HG03135 (cell line): ENCODE results near the gene ZNF567.
"Not testable (repeated sequence)": the region's sequence is repeated elsewhere in the genome, so short reads cannot be mapped to it uniquely, and the experiment has no call there.

Experiments used
- ATAC-seq: cut with Tn5 transposase; IDR thresholded peaks from one replicate; pipeline ENCODE4 v1.9.1; 2021; ENCODE audit warnings: mild to moderate bottlenecking, moderate library complexity; ENCODE audit not compliant: unreplicated experiment

Gene ZNF567

DNA sequence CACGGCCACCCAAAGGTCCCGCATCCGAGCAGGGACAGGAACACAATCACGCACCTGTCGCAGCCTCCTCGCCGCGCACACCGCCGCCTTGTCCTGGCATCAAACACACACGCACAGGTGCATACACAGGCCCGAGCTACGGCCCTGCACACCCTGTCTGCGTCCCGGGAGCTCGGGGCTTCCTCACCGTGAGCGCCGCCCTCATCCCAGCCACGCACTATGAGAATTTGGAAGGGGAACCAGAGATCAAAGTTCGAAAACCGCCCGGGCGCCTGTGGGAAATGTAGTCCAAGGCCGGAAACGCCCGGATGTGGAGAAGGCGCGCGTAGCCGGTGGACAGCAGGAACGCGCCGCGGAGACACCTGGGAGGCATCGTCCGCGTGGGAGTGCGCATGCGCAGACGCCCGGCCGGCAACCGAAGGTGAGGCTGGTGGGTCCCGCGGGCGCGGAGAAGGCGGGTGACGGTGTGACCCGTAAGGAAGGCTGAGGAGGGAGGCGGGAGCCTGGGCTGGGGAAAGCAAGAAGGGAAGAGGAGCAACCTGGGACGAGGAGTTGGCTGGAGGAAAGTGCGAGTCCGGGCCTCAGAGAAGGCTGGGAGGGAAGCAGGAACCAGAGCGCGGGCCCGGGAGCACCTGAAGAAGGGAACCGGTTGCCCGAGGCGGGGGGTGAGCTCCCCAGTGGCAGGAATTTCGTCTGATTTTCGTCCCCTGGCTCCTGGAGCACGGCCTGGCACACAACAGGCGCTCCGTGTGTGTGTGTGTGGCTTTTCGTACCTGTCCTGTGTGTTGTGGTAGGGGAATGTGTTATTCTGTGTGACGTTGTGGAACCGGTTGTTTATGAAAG lies at the start of gene ZNF567:
Gene ZNF567, plus strand, starts transcription at position 399 of the 843 bp plus-strand sequence. CDS start 7,256 bp downstream, outside the sequence.
- peak; percentile 88 for ATAC-seq

DNA sequence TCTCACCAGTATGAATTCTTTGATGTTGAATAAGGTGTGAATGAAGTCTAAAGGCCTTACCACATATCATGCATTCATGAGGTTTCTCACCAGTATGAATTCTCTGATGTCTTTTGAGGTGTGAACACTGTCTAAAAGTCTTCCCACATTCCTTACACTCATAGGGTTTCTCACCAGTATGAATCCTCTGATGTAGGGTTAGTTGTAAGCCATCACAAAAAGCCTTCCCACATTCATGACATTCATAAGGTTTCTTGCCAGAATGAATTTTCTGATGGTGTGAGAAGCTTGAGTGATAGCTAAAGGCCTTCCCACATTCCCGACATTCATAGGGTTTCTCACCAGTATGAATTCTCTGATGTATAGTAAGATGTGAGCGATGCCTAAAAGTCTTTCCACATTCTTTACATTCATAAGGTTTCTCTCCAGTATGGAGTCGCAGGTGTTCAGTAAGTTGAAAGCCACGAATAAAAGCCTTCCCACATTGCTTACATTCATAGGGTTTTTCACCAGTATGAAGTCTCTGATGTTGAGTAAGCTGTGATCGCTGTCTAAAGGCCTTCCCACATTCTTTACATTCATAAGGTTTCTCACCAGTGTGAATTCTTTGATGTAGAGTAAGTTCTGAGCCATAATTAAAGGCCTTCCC lies 48.4 kb upstream of the ZNF567 start:
- ATAC-seq = no peak

DNA sequence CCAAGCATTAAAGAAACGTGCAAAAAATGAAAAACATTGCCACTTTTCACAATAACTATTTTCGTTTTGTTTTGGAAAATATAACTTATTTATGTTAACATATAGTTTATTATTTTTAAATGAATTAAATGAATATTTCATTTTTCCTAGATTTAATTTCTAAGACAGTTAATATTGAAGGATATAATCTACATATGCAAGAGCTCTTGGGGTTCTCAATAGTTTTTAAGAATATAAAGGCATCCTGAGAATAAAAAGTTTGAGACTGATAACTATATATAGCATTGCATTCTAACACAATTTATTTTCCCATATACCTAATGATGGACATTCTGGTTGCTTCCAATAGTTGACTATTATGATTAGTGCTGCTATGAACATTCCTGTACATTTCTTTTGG lies 40.7 kb upstream of the ZNF567 start:
- no peak for ATAC-seq

DNA sequence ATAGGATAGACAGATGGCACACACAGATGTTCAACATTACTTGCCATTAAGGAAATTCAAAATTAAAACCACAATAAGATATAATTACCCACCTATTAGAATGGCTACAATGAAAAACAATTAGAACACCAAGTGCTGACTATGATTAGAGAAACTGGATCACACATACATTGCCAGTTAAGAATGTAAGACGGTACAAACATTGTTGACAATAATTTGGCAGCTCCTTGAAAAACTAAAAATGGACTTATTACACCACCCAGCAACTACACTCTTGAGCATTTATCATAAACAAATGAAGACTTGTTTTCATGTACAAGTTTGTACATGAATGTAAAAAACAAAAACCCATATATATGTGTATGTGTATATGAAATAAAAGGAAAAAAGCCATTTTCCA lies 34.5 kb upstream of the ZNF567 start:
- no peak for ATAC-seq

DNA sequence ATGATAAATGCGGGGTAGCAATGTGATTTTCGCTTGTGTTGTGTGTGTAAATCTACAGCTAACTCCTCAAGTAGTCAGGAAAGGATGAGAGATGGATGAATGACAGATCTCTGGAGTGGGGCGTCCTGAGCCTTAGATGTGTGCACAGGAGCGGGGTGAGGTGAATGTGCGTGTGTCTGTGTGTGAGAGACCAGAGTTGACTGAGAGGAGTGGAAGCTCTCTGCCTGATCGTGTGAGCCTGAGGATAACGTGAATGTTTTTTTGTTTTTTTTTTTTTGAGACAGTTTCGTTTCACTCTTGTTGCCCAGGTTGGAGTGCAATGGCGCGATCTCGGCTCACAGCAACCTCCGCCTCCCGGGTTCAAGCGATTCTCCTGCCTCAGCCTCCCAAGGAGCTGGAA lies 21.6 kb upstream of the ZNF567 start:
- no peak for ATAC-seq

DNA sequence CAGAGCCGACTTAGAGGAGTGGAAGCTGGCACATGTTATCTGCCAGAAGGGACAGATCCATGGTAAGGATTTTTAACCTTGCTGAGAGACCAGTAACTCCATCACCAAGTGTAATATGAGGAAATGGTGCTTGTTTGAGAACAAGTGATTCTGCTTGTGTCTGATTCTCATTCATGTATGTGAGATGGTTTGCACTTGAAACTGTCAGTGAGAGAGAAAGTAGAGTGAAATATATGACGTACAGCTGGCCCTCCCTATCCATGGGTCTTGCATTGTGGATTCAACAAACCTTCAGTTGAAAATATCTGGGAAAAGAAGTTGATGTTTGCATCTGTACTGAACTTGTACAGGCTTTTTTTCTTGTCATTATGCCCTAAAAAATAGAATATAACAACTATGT lies 18.8 kb upstream of the ZNF567 start:
- ATAC-seq = no peak

DNA sequence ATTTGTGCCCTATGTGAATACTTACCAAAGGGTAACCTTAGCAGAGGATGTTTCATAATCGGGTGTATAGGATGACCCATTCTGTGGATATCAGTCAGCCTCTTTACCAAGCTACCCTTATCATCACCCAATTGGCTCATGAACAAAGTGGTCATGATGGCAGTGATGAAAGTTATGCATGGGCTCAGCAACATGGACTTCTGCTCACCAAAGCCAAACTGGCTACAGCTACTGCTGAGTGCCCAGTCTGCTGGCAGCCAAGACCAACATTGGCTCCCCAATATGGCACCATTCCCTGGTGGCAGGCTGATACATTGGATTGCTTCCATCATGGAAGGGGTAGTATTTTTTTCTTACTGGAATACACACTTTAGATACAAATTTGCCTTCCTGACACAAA lies 15.0 kb upstream of the ZNF567 start:
- ATAC-seq = no peak

DNA sequence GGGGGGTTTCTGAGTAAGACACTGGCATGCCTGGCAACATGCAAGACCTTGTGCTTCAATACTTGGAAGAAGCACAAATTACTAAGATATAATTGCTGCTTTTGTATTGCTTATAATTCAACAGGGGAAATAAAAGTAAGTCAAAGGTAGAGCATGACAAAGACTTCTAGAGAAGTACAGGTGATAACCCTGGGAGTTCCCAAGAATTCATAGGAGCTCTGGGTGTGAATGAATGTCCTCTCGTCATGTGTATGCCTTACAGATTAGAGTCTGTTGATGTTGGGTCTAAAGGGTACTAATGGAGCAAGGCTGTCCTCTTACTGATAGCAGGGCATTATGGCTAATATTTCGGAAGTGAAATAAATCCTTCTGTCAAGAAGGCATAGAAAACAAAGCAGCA lies 13.2 kb upstream of the ZNF567 start:
- no peak for ATAC-seq

DNA sequence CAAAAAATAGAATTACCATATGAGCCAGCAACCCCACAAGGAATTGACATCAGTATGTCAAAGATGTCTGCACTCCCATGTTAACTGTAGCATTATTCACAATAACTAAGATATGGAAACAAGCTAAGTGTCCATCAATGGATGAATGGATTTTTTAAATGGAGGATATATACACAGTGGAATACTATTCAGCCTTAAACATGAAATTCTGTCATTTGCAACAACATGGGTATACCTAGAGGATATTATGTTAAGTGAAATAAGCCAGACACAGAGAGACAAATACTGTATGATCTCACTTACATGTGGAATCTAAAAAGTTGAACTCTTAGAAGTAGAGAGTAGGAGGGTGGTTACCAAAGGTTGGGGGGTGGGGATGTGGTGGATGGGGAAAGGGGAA lies 8.0 kb upstream of the ZNF567 start:
- no peak for ATAC-seq

DNA sequence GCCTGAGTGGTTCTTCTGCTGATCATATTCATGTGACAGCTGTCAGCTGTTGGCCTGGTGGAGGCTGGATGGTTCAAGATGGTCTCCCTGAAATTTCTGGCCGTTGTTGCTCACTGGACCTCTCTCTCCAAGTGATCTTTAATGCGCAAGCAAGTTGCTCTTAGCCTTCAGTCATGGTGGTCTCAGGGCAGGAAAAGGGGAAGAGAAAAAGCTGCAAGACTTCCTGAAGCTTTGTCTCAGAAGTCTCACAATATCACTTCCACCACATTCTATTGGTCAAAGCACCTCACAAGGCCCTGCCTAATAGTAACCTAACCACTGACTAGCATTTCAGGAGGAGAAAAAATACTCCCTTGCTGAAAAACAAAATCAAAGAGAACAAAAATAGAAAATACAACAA lies 1.6 kb upstream of the ZNF567 start:
- no peak for ATAC-seq

DNA sequence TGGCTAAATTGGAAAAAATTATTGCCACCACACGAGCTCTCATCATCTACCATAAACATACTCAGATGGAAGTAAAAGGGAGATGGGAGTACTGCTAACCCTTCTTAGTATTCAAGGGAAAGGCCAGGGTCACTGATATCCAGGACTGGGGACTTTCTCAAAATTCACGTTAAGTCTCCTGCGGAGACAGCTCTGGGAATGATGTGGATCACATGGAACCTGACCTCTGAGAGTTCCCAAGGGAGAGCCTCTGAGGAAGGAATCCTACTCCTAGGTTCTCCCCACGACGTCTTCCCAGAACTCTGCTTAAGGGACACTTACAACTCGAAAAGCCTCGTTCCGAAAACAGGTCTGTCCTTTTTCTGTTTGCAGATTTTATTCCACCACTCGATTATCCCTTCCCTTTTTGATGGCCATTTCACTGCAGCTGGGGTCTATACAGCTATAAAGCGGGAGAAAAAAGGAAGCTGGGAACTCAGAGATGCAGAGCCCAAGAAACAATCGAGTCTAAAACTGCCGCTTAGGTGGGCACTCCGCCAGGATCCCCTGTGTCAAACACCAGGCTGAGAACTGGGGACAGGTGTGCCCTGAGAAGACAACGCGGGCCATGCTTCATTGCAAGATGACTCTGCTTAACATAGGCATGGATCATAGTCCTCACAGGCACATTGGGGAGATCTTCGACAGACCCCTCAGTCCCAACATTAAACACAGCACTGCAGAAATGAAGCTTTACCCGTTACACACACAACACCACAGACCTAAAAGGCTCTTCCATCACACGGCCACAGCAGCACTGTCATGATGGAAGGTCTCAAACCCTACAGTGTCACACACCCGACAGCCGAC lies 823 bp upstream of the ZNF567 start:
- no peak for ATAC-seq

DNA sequence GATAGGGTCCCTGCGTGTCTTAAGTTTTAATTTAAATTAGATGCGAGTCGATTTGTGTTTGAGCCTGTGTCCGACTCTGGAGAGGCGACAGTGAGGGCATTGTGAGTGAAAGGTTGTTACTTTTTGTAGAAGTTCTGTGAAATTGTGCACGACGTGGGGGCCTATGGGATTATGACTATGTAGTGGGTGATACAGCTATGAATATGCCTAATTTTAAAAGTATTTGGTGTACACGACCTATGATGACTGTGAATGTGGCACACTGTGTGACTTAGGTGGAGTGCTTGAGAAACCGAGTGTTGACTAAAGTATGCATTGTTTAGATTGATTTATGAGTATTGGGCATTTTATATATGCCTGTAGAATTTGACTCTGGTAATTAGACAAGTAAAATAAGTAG lies 646 bp downstream of the ZNF567 start:
- ATAC-seq = no peak

DNA sequence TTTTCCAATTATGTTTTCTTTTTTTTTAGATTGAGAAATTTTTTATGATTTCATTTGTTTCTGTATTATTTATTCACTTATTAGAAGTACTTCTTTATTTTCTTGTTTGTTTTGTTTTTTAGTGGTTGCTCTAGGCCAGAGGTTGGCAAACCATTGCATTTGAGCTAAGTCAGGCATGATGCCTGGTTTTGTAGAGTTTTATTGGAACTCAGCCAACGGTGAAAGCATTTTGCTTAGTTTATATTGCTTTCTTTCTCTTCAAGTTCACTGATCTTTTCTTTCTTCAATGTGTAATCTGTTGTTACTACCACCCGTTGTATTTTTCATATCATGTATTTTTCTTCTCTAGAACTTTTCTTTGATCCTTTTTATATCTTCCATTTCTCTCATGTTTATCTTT lies 19.7 kb downstream of the ZNF567 start:
- no peak for ATAC-seq

DNA sequence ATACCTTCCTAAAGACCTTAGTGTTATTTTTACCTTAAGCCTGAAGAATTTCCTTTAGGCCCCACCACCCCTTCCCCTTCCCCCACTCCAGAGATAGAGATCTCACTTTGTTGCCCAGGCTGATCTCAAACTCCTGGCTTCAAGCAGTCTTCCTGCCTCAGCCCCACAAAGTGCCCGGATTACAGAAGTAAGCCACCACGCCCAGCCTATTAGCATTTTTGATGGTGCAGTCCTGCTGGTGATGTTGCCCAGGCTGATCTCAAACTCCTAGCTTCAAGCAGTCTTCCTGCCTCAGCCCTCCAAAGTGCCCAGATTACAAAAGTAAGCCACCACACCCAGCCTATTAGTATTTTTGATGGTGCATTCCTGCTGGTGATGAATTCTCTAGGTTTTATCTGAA lies 22.0 kb downstream of the ZNF567 start:
- ATAC-seq = no peak

DNA sequence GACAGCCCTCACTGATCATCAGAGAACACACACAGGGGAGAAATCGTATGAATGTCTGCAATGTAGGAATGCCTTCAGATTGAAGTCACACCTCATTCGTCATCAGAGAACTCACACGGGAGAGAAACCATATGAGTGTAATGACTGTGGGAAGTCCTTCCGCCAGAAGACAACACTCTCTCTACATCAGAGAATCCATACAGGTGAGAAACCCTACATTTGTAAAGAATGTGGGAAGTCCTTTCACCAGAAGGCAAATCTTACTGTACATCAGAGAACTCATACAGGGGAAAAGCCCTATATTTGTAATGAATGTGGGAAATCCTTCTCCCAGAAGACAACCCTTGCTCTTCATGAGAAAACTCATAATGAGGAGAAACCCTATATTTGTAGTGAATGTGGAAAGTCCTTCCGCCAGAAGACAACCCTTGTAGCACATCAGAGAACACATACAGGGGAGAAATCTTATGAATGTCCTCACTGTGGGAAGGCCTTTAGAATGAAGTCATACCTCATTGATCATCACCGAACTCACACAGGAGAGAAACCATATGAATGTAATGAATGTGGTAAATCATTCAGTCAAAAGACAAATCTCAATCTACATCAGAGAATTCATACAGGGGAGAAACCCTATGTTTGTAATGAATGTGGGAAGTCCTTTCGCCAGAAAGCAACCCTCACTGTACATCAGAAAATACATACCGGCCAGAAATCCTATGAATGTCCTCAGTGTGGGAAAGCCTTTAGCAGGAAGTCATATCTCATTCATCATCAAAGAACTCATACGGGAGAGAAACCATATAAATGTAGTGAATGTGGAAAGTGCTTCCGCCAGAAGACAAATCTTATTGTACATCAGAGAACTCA lies 32.5 kb downstream of the ZNF567 start:
- ATAC-seq = no peak

DNA sequence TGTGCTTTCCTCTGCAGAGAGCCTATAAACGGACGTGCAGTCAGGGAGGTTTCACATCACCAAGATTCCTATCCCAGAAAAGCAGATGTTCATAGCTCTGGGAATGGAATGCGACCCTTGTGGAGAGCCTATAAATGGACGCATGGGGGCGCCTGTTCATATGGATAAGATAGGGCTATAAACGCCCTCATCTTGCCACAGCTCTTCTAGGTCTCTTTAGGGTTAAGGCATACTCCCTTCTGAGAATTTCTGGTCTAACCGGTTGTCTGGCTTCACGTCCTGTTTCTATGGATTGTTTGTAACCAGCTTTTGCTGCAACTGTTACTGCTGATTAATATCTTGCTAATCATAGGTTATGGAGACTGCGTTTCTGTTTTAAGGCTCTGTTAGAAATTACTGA lies 48.8 kb downstream of the ZNF567 start:
- not testable (repeated sequence) for ATAC-seq

DNA sequence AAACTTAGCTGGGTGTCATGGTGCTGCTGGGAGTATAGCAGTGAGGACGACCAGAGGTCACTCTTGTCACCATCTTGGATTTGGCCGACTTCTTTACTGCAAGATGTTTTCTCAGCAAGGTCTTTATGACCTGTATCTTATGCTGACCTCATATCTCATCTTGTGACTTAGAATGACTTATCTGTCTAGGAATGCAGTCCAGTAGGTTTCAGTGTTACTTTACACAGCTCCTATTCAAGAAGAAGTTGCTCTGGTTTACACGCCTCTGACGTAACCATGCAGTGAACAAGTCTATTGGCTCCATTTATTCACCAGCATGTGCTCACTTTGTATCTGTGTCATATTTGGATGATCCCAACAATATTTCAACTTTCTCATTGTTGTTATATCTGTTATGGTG lies 58.5 kb downstream of the ZNF567 start:
- ATAC-seq = no peak

DNA sequence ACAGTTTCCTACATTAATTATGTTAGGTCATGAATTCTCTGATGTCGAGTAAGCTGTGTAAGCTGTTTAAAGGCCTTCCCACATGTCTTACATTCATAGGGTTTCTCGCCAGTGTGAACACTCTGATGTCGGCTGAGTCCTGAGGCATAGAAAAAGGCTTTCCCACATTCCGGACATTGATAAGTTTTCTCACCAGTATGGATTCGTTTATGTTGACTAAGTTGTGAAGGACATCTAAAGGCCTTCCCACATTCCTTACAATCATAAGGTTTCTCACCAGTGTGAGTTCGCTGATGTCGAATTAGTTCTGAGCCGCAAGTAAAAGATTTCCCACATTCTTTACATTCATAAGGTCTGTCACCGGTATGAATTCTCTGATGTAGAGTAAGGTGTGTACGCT lies 60.3 kb downstream of the ZNF567 start:
- no peak for ATAC-seq

DNA sequence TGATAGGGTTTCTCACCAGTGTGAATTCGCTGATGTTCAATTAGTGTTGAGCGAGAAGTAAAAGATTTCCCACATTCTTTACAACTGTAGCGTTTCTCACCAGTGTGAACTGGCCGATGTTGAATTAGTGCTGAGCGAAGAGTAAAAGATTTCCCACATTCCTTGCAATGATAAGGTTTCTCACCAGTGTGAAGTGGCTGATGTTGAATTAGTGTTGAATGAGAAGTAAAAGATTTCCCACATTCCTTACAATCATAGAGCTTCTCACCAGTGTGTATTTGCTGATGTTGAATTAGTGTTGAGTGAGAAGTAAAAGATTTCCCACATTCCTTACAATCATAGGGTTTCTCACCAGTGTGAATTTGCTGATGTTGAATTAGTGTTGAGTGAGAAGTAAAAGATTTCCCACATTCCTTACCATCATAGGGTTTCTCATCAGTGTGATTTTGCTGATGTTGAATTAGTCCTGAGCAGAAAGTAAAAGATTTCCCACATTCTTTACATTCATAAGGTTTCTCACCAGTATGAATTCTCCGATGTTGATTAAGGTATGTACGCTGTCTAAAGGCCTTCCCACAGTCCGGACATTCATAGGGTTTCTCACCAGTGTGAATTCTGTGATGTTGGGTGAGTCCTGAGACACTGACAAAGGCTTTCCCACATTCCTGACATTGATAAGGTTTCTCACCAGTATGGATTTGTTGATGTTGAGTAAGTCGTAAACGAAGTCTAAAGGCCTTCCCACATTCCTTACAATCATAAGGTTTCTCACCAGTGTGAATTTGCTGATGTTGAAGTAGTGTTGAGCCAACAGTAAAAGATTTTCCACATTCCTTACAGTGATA lies 61.2 kb downstream of the ZNF567 start:
- ATAC-seq = no peak

DNA sequence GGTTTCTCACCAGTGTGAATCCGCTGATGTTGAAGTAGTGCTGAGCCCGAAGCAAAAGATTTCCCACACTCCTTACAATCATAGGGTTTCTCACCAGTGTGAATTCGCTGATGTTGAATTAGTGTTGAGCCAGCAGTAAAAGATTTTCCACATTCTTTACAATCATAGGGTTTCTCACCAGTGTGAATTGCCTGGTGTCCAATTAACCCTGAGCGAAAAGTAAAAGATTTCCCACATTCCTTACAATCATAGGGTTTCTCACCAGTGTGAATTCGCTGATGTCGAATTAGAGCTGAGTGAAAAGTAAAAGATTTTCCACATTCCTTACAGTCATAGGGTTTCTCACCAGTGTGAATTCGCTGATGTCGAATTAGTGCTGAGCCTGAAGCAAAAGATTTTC lies 62.2 kb downstream of the ZNF567 start:
- ATAC-seq = not testable (repeated sequence)
